HFFc6 (cell line): Measurements from ENCODE around the gene RNU5D-1. TPM values are rescaled to one million over a fixed set of nuclear protein-coding genes. Genes with fewer than 3 reads are reported as not detected.
"Not testable (repeated sequence)": the region's sequence is repeated elsewhere in the genome, so short reads cannot be mapped to it uniquely, and the experiment has no call there.

Source experiments
- DNase-seq: peaks from one replicate; pipeline ENCODE4 v3.0.0-alpha.2; 2018
- H3K27ac Mint-ChIP-seq: 2 replicates; pipeline ENCODE4 v1.8.0; 2020; ENCODE audit warnings: mild to moderate bottlenecking, mixed read lengths
- H3K27me3 Mint-ChIP-seq: 2 replicates; pipeline ENCODE4 v1.8.0; 2021; ENCODE audit warnings: mild to moderate bottlenecking, moderate library complexity, mixed read lengths; ENCODE audit not compliant: insufficient read depth
- H3K36me3 Mint-ChIP-seq: 2 replicates; pipeline ENCODE4 v1.8.0; 2021; ENCODE audit warnings: low read depth, mixed read lengths
- H3K4me1 Mint-ChIP-seq: 2 replicates; pipeline ENCODE4 v1.8.0; 2020; ENCODE audit warnings: low read depth, mixed read lengths
- H3K4me3 Mint-ChIP-seq: 2 replicates; pipeline ENCODE4 v1.8.0; 2020; ENCODE audit warnings: mild to moderate bottlenecking, moderate library complexity, mixed read lengths
- H3K9me3 Mint-ChIP-seq: 2 replicates; pipeline ENCODE4 v1.8.0; 2020; ENCODE audit warnings: mild to moderate bottlenecking, mixed read lengths
- total RNA-seq, 6 experiments: library from RNA; stranded (reverse); fragmentation: NEBNext Ultra II Directional; extraction: Animal tissue kit (Norgen Biotek cat#: 25700); gene quantifications; 2 replicates in 1 of 6; 3 replicates in 5 of 6; pipeline ENCODE4 v1.2.3, GENCODE V29; 2021
- TF ChIP-seq, protein P1 (sequence below): fragments of 200-600 bp; sonication (generic); IDR thresholded peaks from 2 replicates; pipeline ENCODE4 v1.5.0; 2021; ENCODE audit warnings: antibody characterized with exemption, mild to moderate bottlenecking

Gene RNU5D-1
- total RNA-seq, 6 experiments from 2014 or later: not detected

DNA sequence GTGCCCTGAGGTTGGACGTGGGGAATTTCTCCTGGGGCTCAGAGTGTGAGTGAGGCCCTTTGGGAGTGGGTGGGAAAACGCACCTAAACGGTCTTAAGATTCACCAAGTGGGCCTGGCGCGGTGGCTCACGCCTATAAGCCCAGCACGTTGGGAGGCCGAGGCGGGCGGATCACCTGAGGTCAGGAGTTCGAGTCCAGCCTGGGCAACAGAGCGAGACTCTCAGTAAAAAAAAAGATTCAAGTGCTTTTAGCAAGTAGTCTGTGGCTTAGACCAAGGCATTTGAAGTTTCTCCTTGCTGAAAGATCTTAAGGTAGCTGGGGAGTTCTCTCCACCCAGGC, 45.7 kb upstream of the RNU5D-1 start:
- peaks cover 37% of the 10 kb centered on the region for H3K4me1 Mint-ChIP-seq
- peaks cover 9% of the 10 kb centered on the region for H3K27me3 Mint-ChIP-seq
- H3K4me3 Mint-ChIP-seq: peak overlapping the region; percentile 93
- DNase-seq: no peak
- peak overlapping the region; percentile 97 for H3K27ac Mint-ChIP-seq
- TF ChIP-seq, protein P1, sequence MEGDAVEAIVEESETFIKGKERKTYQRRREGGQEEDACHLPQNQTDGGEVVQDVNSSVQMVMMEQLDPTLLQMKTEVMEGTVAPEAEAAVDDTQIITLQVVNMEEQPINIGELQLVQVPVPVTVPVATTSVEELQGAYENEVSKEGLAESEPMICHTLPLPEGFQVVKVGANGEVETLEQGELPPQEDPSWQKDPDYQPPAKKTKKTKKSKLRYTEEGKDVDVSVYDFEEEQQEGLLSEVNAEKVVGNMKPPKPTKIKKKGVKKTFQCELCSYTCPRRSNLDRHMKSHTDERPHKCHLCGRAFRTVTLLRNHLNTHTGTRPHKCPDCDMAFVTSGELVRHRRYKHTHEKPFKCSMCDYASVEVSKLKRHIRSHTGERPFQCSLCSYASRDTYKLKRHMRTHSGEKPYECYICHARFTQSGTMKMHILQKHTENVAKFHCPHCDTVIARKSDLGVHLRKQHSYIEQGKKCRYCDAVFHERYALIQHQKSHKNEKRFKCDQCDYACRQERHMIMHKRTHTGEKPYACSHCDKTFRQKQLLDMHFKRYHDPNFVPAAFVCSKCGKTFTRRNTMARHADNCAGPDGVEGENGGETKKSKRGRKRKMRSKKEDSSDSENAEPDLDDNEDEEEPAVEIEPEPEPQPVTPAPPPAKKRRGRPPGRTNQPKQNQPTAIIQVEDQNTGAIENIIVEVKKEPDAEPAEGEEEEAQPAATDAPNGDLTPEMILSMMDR: no peak
- H3K9me3 Mint-ChIP-seq: no peaks in the 10 kb centered on the region
- peaks cover 57% of the 10 kb centered on the region for H3K36me3 Mint-ChIP-seq

DNA sequence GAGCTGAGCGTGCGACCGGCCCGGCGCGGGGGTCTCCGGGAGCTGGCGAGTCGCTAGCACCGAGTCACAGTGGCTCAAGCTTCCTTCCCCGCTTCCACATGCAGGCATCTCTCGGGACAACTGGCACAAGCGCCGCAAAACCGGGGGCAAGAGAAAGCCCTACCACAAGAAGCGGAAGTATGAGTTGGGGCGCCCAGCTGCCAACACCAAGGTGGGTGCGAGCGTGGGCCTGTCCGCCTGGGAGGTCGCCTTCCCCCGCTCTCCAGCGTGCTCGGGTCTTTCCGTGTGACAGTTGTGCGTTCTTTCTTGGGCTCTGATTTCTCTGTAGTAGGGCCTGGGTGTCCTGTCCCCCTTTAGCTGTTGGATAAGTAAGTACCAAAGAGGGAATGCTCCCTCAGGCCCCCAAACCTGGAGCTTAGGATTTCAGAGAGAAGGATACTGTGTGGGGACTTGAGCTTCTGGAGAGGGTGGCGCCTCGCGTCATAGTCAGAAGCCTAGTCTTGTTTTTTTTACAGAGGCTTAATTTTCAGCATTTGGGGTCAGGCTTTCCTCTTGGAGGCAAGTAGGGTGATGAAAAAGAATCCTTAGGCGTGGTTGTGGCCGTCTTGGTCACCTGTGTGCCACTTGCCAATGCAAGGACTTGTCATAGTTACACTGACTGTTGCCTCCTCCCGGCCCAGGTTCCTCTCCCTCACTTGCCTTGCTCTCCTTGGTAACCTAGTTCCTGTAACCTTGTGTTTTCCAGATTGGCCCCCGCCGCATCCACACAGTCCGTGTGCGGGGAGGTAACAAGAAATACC, 45.2 kb upstream of the RNU5D-1 start:
- peaks cover 51% of the 10 kb centered on the region for H3K36me3 Mint-ChIP-seq
- peak overlapping the region; percentile 97 for H3K27ac Mint-ChIP-seq
- peaks cover 9% of the 10 kb centered on the region for H3K27me3 Mint-ChIP-seq
- no peak for DNase-seq
- H3K4me1 Mint-ChIP-seq: peaks cover 37% of the 10 kb centered on the region
- H3K4me3 Mint-ChIP-seq: peak overlapping the region; percentile 93
- H3K9me3 Mint-ChIP-seq: no peaks in the 10 kb centered on the region
- TF ChIP-seq, protein P1: no peak

DNA sequence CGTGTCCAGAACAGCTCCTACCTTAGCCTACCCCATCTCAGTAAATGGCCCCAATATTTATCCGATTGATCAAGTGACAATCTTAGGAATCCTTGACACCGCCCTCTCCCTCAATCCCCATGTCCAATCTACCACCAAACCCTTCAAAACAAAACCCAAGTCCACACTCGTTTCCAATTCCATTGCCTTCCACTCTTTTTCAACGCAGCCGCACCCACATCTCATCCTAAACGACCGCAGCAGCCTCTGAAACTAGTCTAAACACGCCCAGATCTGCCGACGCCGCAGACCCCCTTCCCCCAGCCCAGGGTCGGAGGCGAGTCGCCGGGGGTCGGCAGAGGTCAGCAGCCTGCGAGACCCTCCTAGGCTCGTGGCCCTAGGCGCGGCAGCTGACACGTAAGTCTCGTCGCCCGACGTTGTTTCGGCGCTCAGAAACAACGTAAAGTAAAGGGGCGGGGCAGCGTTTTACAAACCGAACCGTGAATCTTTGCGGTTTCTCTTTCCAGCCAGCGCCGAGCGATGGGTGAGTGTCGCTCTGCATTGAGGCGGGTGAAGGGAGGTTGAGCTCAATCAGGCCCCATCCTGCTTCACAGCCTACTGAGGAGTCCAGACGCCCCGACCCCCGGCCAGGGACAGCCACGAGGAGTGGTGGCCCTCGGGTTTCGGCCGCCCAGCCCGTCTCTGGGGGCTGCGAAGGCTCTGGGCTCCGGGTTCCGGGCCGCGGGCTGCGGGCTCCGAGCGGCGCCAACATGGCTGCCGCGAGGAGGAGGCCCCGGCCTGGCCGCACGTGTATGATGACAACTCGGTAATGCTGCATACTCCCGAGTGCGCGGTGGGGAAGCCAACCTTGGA, 44.3 kb upstream of the RNU5D-1 start, which contains the start of gene RPS8:
Gene RPS8 (plus strand): TSS at position 463 of the 852 bp plus-strand sequence. CDS start 57 bp downstream, at position 520.
- DNase-seq: peak; percentile 87
- H3K27me3 Mint-ChIP-seq: peaks cover 9% of the 10 kb centered on the region
- TF ChIP-seq, protein P1: no peak
- H3K9me3 Mint-ChIP-seq: no peaks in the 10 kb centered on the region
- peaks cover 34% of the 10 kb centered on the region for H3K4me1 Mint-ChIP-seq
- H3K27ac Mint-ChIP-seq: peak within 1 kb of the TSS; percentile 97
- H3K4me3 Mint-ChIP-seq: peak within 1 kb of the TSS; percentile 93
- peaks cover 44% of the 10 kb centered on the region for H3K36me3 Mint-ChIP-seq

DNA sequence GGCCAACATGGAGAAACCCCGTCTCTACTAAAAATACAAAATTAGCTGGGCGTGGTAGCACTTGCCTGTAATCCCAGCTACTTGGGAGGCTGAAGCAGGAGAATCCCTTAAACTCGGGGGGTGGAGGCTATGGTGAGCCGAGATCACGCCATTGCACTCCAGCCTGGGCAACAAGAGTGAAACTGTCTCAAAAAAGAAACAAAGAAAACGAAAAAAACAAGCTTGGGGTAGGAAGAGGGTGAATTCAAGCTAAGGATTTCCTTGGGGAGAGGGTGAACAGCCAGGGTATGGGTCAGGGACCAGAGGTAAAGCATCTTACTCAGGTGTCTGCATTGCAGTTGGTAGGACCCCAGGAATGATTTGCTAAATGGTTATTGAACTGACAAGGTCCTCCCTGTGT, 35.5 kb upstream of the RNU5D-1 start:
- not testable (repeated sequence) for H3K4me1 Mint-ChIP-seq, DNase-seq, H3K9me3 Mint-ChIP-seq, H3K4me3 Mint-ChIP-seq, H3K27ac Mint-ChIP-seq, H3K27me3 Mint-ChIP-seq
- H3K36me3 Mint-ChIP-seq: peaks cover 19% of the 10 kb centered on the region; the same call in 1 of the 2 replicates

DNA sequence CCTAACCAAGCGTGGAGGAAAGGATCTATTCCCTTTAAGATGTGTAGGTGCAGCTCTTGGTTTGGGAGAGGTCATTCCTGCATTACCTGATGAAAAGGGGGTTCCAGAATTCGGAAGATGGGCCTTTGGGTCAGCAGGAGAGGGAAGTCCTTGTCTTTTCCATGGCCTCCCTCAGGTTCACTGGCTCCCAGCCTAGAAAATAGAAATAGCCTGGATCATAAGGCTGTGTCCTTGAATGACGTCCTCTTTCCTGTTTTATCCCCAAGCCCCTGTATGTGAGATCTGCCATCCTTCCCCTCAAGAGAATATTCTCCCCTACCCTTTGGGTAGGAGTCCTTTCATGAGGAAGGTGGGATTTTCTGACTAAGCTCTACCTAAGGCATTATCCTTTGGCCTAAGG, 29.9 kb upstream of the RNU5D-1 start:
- Mint-ChIP-seq H3K27ac (no peak overlapping the region), H3K27me3 (no peaks in the 10 kb centered on the region), H3K4me3 (no peak overlapping the region), H3K4me1 (no peaks in the 10 kb centered on the region), H3K36me3 (peaks cover 22% of the 10 kb centered on the region; the same call in 1 of the 2 replicates), H3K9me3 (no peaks in the 10 kb centered on the region)
- TF ChIP-seq, protein P1: no peak
- DNase-seq: no peak

DNA sequence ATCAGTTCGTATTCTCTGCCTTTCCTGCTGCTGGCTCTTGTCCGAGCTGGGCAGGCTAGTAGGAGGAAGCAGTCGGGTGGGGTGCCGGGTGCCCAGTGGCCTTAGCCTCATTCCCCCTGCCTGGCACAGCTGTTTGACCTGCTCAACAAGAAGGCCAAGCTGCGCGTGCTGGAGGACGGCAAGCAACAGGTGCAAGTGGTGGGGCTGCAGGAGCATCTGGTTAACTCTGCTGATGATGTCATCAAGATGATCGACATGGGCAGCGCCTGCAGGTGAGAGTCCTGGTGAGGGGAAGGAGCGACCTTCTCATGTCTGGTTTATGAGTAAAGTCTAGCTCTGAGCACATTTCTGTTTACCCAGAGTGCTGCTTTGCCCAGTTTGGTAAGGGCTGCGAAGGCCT, 28.1 kb upstream of the RNU5D-1 start:
- Mint-ChIP-seq H3K4me1 (no peaks in the 10 kb centered on the region), H3K4me3 (no peak overlapping the region), H3K27ac (no peak overlapping the region), H3K27me3 (no peaks in the 10 kb centered on the region), H3K9me3 (no peaks in the 10 kb centered on the region), H3K36me3 (peaks cover 27% of the 10 kb centered on the region; the same call in 1 of the 2 replicates)
- TF ChIP-seq, protein P1: no peak
- DNase-seq: no peak
